ENCODE data around the gene BTBD1. TPM values are rescaled to one million over a fixed set of nuclear protein-coding genes. Genes with fewer than 3 reads are reported as not detected.

The BTBD1 gene
- total RNA-seq, 1 experiment from 2014 or later = 36.1 TPM

DNA sequence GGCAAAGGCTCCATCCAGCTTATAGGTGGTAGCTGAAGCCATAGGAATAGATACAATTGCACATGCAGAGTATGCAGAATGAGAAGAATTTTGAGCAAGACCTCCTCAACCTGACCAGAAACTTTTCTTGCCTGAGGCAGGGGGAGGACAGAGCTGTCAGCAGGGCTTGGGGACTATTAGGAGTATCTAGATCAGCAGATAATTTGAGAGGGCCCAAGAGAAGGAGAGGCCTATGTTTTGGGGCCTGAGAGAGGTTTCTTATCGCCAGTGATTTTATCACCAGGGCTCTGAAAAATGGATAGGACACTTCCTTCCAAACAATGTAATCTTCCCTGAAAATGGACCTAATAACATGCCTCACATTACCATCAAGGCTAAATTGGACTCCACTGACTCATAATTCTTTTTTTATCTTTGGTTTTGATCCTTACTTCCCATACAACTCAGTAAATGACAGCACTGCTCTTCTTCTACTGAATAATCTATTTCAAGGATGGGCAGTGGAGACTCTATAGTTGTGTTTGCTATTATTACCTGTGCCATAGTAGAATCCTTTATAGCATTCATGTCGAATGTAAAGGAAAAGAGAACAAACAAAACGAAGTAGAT, 96.9 kb downstream of the BTBD1 start:
- no peaks in the 10 kb centered on the region for H3K27me3 ChIP-seq (replicated peaks; ENCODE audit: control insufficient read depth, insufficient read depth, low read length)
- TF ChIP-seq, protein P1, sequence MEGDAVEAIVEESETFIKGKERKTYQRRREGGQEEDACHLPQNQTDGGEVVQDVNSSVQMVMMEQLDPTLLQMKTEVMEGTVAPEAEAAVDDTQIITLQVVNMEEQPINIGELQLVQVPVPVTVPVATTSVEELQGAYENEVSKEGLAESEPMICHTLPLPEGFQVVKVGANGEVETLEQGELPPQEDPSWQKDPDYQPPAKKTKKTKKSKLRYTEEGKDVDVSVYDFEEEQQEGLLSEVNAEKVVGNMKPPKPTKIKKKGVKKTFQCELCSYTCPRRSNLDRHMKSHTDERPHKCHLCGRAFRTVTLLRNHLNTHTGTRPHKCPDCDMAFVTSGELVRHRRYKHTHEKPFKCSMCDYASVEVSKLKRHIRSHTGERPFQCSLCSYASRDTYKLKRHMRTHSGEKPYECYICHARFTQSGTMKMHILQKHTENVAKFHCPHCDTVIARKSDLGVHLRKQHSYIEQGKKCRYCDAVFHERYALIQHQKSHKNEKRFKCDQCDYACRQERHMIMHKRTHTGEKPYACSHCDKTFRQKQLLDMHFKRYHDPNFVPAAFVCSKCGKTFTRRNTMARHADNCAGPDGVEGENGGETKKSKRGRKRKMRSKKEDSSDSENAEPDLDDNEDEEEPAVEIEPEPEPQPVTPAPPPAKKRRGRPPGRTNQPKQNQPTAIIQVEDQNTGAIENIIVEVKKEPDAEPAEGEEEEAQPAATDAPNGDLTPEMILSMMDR (IDR thresholded peaks at IDR 0.05; ENCODE audit: insufficient read depth in 1 of 2, low read depth in 1 of 2, low read length in 1 of 2, severe bottlenecking in 1 of 2, unreplicated experiment in 1 of 2) = no peak
- peaks cover 12% of the 10 kb centered on the region for H3K4me1 Mint-ChIP-seq (ENCODE audit: low read depth, unreplicated experiment)
- H3K4me3 Mint-ChIP-seq (ENCODE audit: unreplicated experiment) = no peak overlapping the region
- no peaks in the 10 kb centered on the region for H3K4me1 ChIP-seq
- no peak overlapping the region for H3K27ac Mint-ChIP-seq (ENCODE audit: unreplicated experiment)
- H3K27me3 Mint-ChIP-seq (ENCODE audit: insufficient read depth, unreplicated experiment) = no peaks in the 10 kb centered on the region
- ChIA-PET POLR2A (no interaction called here), CTCF (no interaction called here)
- H3K9me3 ChIP-seq = no peaks in the 10 kb centered on the region
- no peak for DNase-seq
- H3K36me3 ChIP-seq (ENCODE audit: control insufficient read depth, insufficient read depth, low read length) = no peaks in the 10 kb centered on the region
- no peak overlapping the region for H3K4me3 ChIP-seq (ENCODE audit: low read depth, low read length)
- no peaks in the 10 kb centered on the region for H3K9me3 Mint-ChIP-seq (ENCODE audit: unreplicated experiment)
- H3K36me3 Mint-ChIP-seq (ENCODE audit: insufficient read depth, unreplicated experiment) = no peaks in the 10 kb centered on the region
- no TSS peak for BruUV-seq (replicated peaks)
- intact Hi-C loops (cut with micrococcal nuclease; ENCODE audit: unreplicated experiment) = no loop called here

DNA sequence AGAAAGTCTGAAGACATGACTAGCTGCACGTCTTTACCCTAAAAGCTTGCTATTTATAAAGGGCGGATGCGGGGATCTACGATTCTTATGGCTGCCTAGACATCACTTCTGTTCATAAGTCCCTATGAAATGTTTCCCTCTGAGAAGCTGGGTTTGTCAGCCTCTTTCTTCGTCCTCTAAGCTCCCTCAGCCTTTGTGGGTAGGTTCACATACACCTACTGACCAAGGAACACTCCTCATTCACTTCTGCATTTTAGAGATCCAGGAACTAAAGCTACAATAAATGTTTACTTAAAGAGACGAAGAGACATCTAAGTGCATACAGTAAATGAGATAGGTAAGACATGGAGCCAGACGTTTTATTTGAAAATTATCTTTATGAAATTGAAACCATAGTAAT, 97.7 kb downstream of the BTBD1 start:
- no peaks in the 10 kb centered on the region for H3K9me3 Mint-ChIP-seq (ENCODE audit: unreplicated experiment)
- ChIA-PET POLR2A (no interaction called here), CTCF (no interaction called here)
- Histone ChIP-seq H3K9me3 (no peaks in the 10 kb centered on the region), H3K36me3 (ENCODE audit: control insufficient read depth, insufficient read depth, low read length) (no peaks in the 10 kb centered on the region), H3K4me3 (ENCODE audit: low read depth, low read length) (no peak overlapping the region), H3K4me1 (no peaks in the 10 kb centered on the region), H3K27me3 (replicated peaks; ENCODE audit: control insufficient read depth, insufficient read depth, low read length) (no peaks in the 10 kb centered on the region)
- no peak for DNase-seq
- H3K36me3 Mint-ChIP-seq (ENCODE audit: insufficient read depth, unreplicated experiment) = no peaks in the 10 kb centered on the region
- no peak overlapping the region for H3K27ac Mint-ChIP-seq (ENCODE audit: unreplicated experiment)
- no peaks in the 10 kb centered on the region for H3K27me3 Mint-ChIP-seq (ENCODE audit: insufficient read depth, unreplicated experiment)
- H3K4me1 Mint-ChIP-seq (ENCODE audit: low read depth, unreplicated experiment) = peaks cover 12% of the 10 kb centered on the region
- no TSS peak for BruUV-seq (replicated peaks)
- TF ChIP-seq, protein P1 (IDR thresholded peaks at IDR 0.05; ENCODE audit: insufficient read depth in 1 of 2, low read depth in 1 of 2, low read length in 1 of 2, severe bottlenecking in 1 of 2, unreplicated experiment in 1 of 2) = no peak
- H3K4me3 Mint-ChIP-seq (ENCODE audit: unreplicated experiment) = no peak overlapping the region
- intact Hi-C loops (cut with micrococcal nuclease; ENCODE audit: unreplicated experiment) = no loop called here

DNA sequence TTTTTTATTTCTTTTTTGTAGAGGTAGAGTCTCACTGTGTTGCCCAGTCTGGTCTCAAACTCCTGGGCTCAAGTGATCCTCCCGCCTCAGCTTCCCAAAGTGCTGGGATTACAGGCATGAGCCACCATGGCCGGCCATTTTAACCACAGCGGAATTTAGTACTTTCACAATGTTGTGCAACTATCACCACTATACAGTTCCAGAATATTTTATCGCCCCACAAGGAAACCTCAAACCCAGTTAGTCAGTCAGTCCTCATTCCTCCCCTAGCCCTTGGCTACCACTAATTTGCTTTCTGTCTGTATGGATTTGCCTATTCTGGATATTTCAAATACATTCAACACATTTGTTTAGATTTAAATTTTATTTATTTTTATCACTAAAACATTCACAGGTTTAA, 99.0 kb downstream of the BTBD1 start:
- TF ChIP-seq, protein P1 (IDR thresholded peaks at IDR 0.05; ENCODE audit: insufficient read depth in 1 of 2, low read depth in 1 of 2, low read length in 1 of 2, severe bottlenecking in 1 of 2, unreplicated experiment in 1 of 2) = no peak
- H3K27ac Mint-ChIP-seq (ENCODE audit: unreplicated experiment) = no peak overlapping the region
- Histone ChIP-seq H3K4me1 (no peaks in the 10 kb centered on the region), H3K27me3 (replicated peaks; ENCODE audit: control insufficient read depth, insufficient read depth, low read length) (no peaks in the 10 kb centered on the region), H3K36me3 (ENCODE audit: control insufficient read depth, insufficient read depth, low read length) (no peaks in the 10 kb centered on the region), H3K9me3 (no peaks in the 10 kb centered on the region), H3K4me3 (ENCODE audit: low read depth, low read length) (no peak overlapping the region)
- POLR2A ChIA-PET = no interaction called here
- intact Hi-C loops (cut with micrococcal nuclease; ENCODE audit: unreplicated experiment) = no loop called here
- CTCF ChIA-PET = no interaction called here
- no peak for DNase-seq
- BruUV-seq (replicated peaks) = no TSS peak
- H3K36me3 Mint-ChIP-seq (ENCODE audit: insufficient read depth, unreplicated experiment) = no peaks in the 10 kb centered on the region
- H3K27me3 Mint-ChIP-seq (ENCODE audit: insufficient read depth, unreplicated experiment) = no peaks in the 10 kb centered on the region
- H3K9me3 Mint-ChIP-seq (ENCODE audit: unreplicated experiment) = no peaks in the 10 kb centered on the region
- H3K4me1 Mint-ChIP-seq (ENCODE audit: low read depth, unreplicated experiment) = peaks cover 12% of the 10 kb centered on the region
- no peak overlapping the region for H3K4me3 Mint-ChIP-seq (ENCODE audit: unreplicated experiment)

Measured in Caco-2 (cell line).